ENCODE measurements around the gene SYCP1. TPM values are rescaled to one million over a fixed set of nuclear protein-coding genes. Genes with fewer than 3 reads are reported as not detected.

SYCP1 gene
- total RNA-seq, 1 donor from 2014 or later = not detected

- no peaks in the 10 kb centered on the region for H3K27me3 ChIP-seq
Measured at GRCh38 chr1:115040501-115040900, 185.8 kb downstream of the SYCP1 start.

GRCh38 chr1:115041654-115042053 is 187.0 kb downstream of the SYCP1 start:
- no peaks in the 10 kb centered on the region for H3K27me3 ChIP-seq
- no peak overlapping the region for H3K4me3 ChIP-seq
- intact Hi-C loops (cut with DNase I) = no loop called here
- H3K9me3 ChIP-seq = no peaks in the 10 kb centered on the region
- peaks cover 0 to 4% of the 10 kb centered on the region in 2 donors for H3K4me1 ChIP-seq
- no peak for TF ChIP-seq CTCF (IDR thresholded peaks at IDR 0.05)
- DNase-seq (ENCODE audit: low spot score in 2 of 2) = no peak
- H3K36me3 ChIP-seq = peaks cover 3 to 33% of the 10 kb centered on the region in 2 donors
- H3K27ac ChIP-seq = no peak overlapping the region

More at GRCh38 chr1:115040501-115040900, 185.8 kb downstream of the SYCP1 start:
- intact Hi-C loops (cut with DNase I) = no loop called here
- DNase-seq (ENCODE audit: low spot score in 2 of 2) = no peak
- H3K27ac ChIP-seq = no peak overlapping the region
- H3K36me3 ChIP-seq = peaks cover 3 to 29% of the 10 kb centered on the region in 2 donors
- no peak for TF ChIP-seq CTCF (IDR thresholded peaks at IDR 0.05)
- H3K4me1 ChIP-seq = peaks cover 0 to 4% of the 10 kb centered on the region in 2 donors
- no peak overlapping the region for H3K4me3 ChIP-seq
- H3K9me3 ChIP-seq = no peaks in the 10 kb centered on the region

Other genes with a start within 250 kb of the SYCP1 start
- gene DENND2C, start 184.8 kb upstream of the SYCP1 start, total RNA-seq = 5.4 TPM
- gene AMPD1, start 159.3 kb upstream of the SYCP1 start, total RNA-seq = not detected
- 10.7 TPM for gene NRAS, start 138.1 kb upstream of the SYCP1 start, total RNA-seq
- gene CSDE1, start 96.9 kb upstream of the SYCP1 start, total RNA-seq = 290 TPM
- gene SIKE1, start 74.2 kb upstream of the SYCP1 start, total RNA-seq = 17.1 TPM
- not detected for gene TSHB, start 175.0 kb downstream of the SYCP1 start, total RNA-seq
- gene TSPAN2, start 234.6 kb downstream of the SYCP1 start, total RNA-seq = 10.9 TPM